Astrocyte (in vitro differentiated cells and primary cell): ENCODE results near the gene CCDC197. TPM values are rescaled to one million over a fixed set of nuclear protein-coding genes. Genes with fewer than 3 reads are reported as not detected.

Experiments
- DNase-seq: peaks from one replicate; pipeline ENCODE4 v3.0.0-alpha.2; 2010; ENCODE audit warnings: low read depth
- FAIRE-seq: peaks from 2 replicates; lab custom pipeline; 2011; peaks lifted over from hg19 to GRCh38; lab: Jason Lieb, UNC
- H2AFZ ChIP-seq: 2 replicates; pipeline ENCODE4 v1.6.0; 2012; ENCODE audit warnings: low read depth, low read length, inconsistent platforms
- H3K27ac ChIP-seq: 2 replicates; pipeline ENCODE4 v1.5.1; 2011; ENCODE audit warnings: low read depth, low read length, inconsistent platforms
- H3K27me3 ChIP-seq: 2 replicates; pipeline ENCODE4 v1.6.0; 2011; ENCODE audit warnings: low read length, inconsistent platforms; ENCODE audit not compliant: insufficient read depth
- H3K36me3 ChIP-seq: 2 replicates; pipeline ENCODE4 v1.5.1; 2011; ENCODE audit warnings: low read length, inconsistent platforms; ENCODE audit not compliant: insufficient read depth
- H3K4me1 ChIP-seq: 2 replicates; pipeline ENCODE4 v1.5.1; 2011; ENCODE audit warnings: low read length, inconsistent platforms; ENCODE audit not compliant: insufficient read depth
- H3K4me2 ChIP-seq: 2 replicates; pipeline ENCODE4 v1.6.0; 2012; ENCODE audit warnings: low read length, inconsistent platforms
- H3K4me3 ChIP-seq: 2 replicates; pipeline ENCODE4 v1.5.1; 2011; ENCODE audit warnings: low read depth, mild to moderate bottlenecking, low read length, inconsistent platforms; ENCODE audit not compliant: insufficient read depth
- H3K79me2 ChIP-seq: 2 replicates; pipeline ENCODE4 v1.6.0; 2012; ENCODE audit warnings: mild to moderate bottlenecking, low read length, inconsistent platforms; ENCODE audit not compliant: insufficient read depth
- H3K9ac ChIP-seq: 2 replicates; pipeline ENCODE4 v1.6.0; 2012; ENCODE audit warnings: mild to moderate bottlenecking, low read length, inconsistent platforms
- H3K9me3 ChIP-seq: 2 replicates; pipeline ENCODE4 v1.5.1; 2012; ENCODE audit warnings: low read depth, mild to moderate bottlenecking, low read length, inconsistent platforms; ENCODE audit not compliant: insufficient read depth
- H4K20me1 ChIP-seq: 2 replicates; pipeline ENCODE4 v1.6.0; 2012; ENCODE audit warnings: low read length, inconsistent platforms; ENCODE audit not compliant: insufficient read depth
- H3K27ac Mint-ChIP-seq: one replicate; pipeline ENCODE4 v1.8.0; 2021; ENCODE audit warnings: mild to moderate bottlenecking, mixed read lengths; ENCODE audit not compliant: unreplicated experiment
- H3K27me3 Mint-ChIP-seq: one replicate; pipeline ENCODE4 v1.8.0; 2021; ENCODE audit warnings: low read depth, mixed read lengths; ENCODE audit not compliant: unreplicated experiment
- H3K36me3 Mint-ChIP-seq: one replicate; pipeline ENCODE4 v1.8.0; 2021; ENCODE audit warnings: low read depth, mixed read lengths; ENCODE audit not compliant: unreplicated experiment
- H3K4me1 Mint-ChIP-seq: one replicate; pipeline ENCODE4 v1.8.0; 2021; ENCODE audit warnings: low read depth, mixed read lengths; ENCODE audit not compliant: unreplicated experiment
- H3K4me3 Mint-ChIP-seq: one replicate; pipeline ENCODE4 v1.8.0; 2021; ENCODE audit warnings: mild to moderate bottlenecking, moderate library complexity, mixed read lengths; ENCODE audit not compliant: unreplicated experiment
- H3K9me3 Mint-ChIP-seq: one replicate; pipeline ENCODE4 v1.8.0; 2021; ENCODE audit warnings: mild to moderate bottlenecking, mixed read lengths; ENCODE audit not compliant: unreplicated experiment
- CTCF ChIP-seq: IDR thresholded peaks from 2 replicates; pipeline ENCODE4 v1.5.1; 2011; ENCODE audit warnings: low read depth, mild to moderate bottlenecking, inconsistent platforms, low read length, moderate library complexity; ENCODE audit not compliant: insufficient read depth
- EZH2 ChIP-seq: IDR thresholded peaks from 2 replicates; pipeline ENCODE4 v1.6.1; 2012; ENCODE audit warnings: mild to moderate bottlenecking, low read length, inconsistent platforms; ENCODE audit not compliant: insufficient read depth
- total RNA-seq: library from RNA; stranded (reverse); gene quantifications from 2 replicates; pipeline ENCODE4 v1.2.1, GENCODE V29; 2021

Gene CCDC197
- total RNA-seq, 1 donor from 2014 or later: not detected

- peaks cover 13% of the 10 kb centered on the region for H3K4me1 Mint-ChIP-seq
- no peak overlapping the region for H3K4me2 ChIP-seq
- H3K36me3 ChIP-seq: peaks cover 70% of the 10 kb centered on the region
- H4K20me1 ChIP-seq: peaks cover 49% of the 10 kb centered on the region
- no peak overlapping the region for H3K27ac Mint-ChIP-seq
- DNase-seq (no peak), FAIRE-seq (no peak)
- H3K27ac ChIP-seq: no peak overlapping the region
- no peaks in the 10 kb centered on the region for H3K4me1 ChIP-seq
- peaks cover 55% of the 10 kb centered on the region for H3K36me3 Mint-ChIP-seq
- H3K79me2 ChIP-seq: no peaks in the 10 kb centered on the region
- no peak overlapping the region for H3K9ac ChIP-seq
- no peak overlapping the region for H2AFZ ChIP-seq
- TF ChIP-seq EZH2 (no peak), CTCF (no peak)
- H3K9me3 ChIP-seq: no peaks in the 10 kb centered on the region
- H3K4me3 Mint-ChIP-seq: no peak overlapping the region
- peaks cover 1% of the 10 kb centered on the region for H3K9me3 Mint-ChIP-seq
- H3K27me3 ChIP-seq: no peaks in the 10 kb centered on the region
- H3K27me3 Mint-ChIP-seq: no peaks in the 10 kb centered on the region
- H3K4me3 ChIP-seq: no peak overlapping the region
Observed at GRCh38 chr14:94052199-94052598, 55.1 kb downstream of the CCDC197 start.

GRCh38 chr14:94052662-94053061 lies 55.6 kb downstream of the CCDC197 start:
- Histone ChIP-seq H3K9ac (no peak overlapping the region), H3K4me3 (no peak overlapping the region), H3K27ac (no peak overlapping the region), H3K4me2 (no peak overlapping the region), H3K9me3 (no peaks in the 10 kb centered on the region), H3K4me1 (no peaks in the 10 kb centered on the region), H3K36me3 (peaks cover 71% of the 10 kb centered on the region), H4K20me1 (peaks cover 49% of the 10 kb centered on the region), H2AFZ (no peak overlapping the region), H3K27me3 (no peaks in the 10 kb centered on the region), H3K79me2 (peaks cover 2% of the 10 kb centered on the region)
- H3K27ac Mint-ChIP-seq: no peak overlapping the region
- H3K4me3 Mint-ChIP-seq: no peak overlapping the region
- no peak for DNase-seq
- H3K4me1 Mint-ChIP-seq: peaks cover 13% of the 10 kb centered on the region
- no peaks in the 10 kb centered on the region for H3K27me3 Mint-ChIP-seq
- TF ChIP-seq CTCF: no peak
- TF ChIP-seq EZH2: no peak
- peaks cover 1% of the 10 kb centered on the region for H3K9me3 Mint-ChIP-seq
- FAIRE-seq: no peak
- H3K36me3 Mint-ChIP-seq: peaks cover 55% of the 10 kb centered on the region

- peaks cover 1% of the 10 kb centered on the region for H3K9me3 Mint-ChIP-seq
- no peak overlapping the region for H3K9ac ChIP-seq
- H3K27me3 Mint-ChIP-seq: no peaks in the 10 kb centered on the region
- H3K4me3 ChIP-seq: no peak overlapping the region
- no peak overlapping the region for H3K27ac ChIP-seq
- H3K4me2 ChIP-seq: no peak overlapping the region
- H3K36me3 ChIP-seq: peaks cover 68% of the 10 kb centered on the region
- H3K79me2 ChIP-seq: peaks cover 5% of the 10 kb centered on the region
- H2AFZ ChIP-seq: no peak overlapping the region
- H3K27ac Mint-ChIP-seq: no peak overlapping the region
- H3K4me1 ChIP-seq: no peaks in the 10 kb centered on the region
- TF ChIP-seq EZH2 (no peak), CTCF (no peak)
- peaks cover 44% of the 10 kb centered on the region for H4K20me1 ChIP-seq
- H3K27me3 ChIP-seq: no peaks in the 10 kb centered on the region
- no peak for FAIRE-seq
- H3K36me3 Mint-ChIP-seq: peaks cover 60% of the 10 kb centered on the region
- DNase-seq: no peak
- H3K9me3 ChIP-seq: no peaks in the 10 kb centered on the region
- H3K4me3 Mint-ChIP-seq: no peak overlapping the region
- peaks cover 12% of the 10 kb centered on the region for H3K4me1 Mint-ChIP-seq
Observed at GRCh38 chr14:94054401-94054800, 57.3 kb downstream of the CCDC197 start.
